Measurements from ENCODE around the gene CD8A.
"Not testable (repeated sequence)": the region's sequence is repeated elsewhere in the genome, so short reads cannot be mapped to it uniquely, and the experiment has no call there.

CD8A gene

GRCh38 chr2:86775338-86775737 is 15.4 kb downstream of the CD8A start:
- DNase-seq = no peak

GRCh38 chr2:86774862-86775261 is 15.9 kb downstream of the CD8A start:
- no peak for DNase-seq

- DNase-seq = no peak
Observed at GRCh38 chr2:86772611-86773010, 18.1 kb downstream of the CD8A start.

DNA sequence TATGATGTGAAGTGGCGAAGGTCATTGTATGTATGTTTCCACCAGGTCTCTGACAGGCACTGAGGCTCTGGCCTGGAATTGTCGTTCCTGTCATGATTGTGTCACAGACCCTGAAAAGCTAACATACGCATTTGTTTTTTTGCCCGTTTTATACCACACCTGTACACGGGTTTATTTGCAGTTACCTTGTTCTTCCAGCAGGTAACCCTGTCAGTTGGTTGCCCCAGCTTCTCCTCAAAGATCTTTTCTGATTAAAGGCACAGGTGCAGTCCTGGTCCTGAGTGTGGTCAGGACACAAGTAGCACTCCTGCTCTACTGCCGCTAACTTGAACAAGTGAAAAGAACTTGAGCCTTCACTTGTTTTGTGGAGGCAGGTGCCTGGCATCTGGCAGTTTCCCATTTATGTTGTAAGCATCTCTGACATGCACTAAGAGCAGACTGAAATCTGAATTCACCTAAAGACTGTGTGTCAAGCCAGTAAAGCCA is 19.9 kb downstream of the CD8A start:
- DNase-seq = no peak

DNA sequence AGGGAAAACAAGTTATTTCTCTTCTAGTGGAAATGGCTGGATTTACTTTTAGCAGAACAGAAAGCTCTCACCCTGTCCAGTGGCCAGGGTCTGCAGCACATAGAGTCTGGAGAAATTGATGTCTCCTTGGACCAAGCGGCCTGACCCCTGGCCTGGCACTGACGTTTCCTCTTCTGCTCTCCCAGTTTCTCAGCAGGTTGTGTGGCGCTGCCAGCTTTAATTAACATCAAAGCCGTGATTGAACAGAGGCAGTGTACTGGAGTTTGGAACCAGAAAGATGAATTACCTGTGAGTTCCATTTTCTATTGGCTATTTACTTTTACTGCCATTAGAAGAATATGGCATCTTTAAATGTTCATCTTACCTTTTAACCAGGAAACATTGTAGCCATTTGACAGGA is 20.9 kb downstream of the CD8A start:
- no peak for DNase-seq

GRCh38 chr2:86768189-86768949 is 22.3 kb downstream of the CD8A start:
- DNase-seq = no peak

DNA sequence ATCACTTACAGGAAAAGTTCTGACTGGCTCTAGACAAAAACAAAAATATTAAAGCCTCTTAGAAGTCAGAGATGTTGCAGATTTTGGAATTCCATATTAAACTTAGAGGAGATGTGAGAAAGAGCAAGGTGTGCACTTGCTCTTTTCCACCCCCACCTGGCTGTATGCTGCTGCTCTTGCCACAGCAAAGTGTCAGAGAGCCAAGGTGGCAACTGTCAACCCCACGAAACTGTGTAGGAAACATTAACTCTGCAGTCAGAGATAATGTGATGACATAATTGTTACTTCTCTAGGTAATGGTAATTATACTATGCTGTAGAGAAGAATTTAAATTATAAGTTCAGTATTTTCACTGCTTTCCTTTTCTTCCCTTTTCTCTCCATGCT is 25.4 kb downstream of the CD8A start:
- no peak for DNase-seq

GRCh38 chr2:86764661-86765309 is 25.9 kb downstream of the CD8A start:
- DNase-seq = peak; percentile 7

- DNase-seq = no peak
Observed at GRCh38 chr2:86760371-86760770, 30.3 kb downstream of the CD8A start.

DNA sequence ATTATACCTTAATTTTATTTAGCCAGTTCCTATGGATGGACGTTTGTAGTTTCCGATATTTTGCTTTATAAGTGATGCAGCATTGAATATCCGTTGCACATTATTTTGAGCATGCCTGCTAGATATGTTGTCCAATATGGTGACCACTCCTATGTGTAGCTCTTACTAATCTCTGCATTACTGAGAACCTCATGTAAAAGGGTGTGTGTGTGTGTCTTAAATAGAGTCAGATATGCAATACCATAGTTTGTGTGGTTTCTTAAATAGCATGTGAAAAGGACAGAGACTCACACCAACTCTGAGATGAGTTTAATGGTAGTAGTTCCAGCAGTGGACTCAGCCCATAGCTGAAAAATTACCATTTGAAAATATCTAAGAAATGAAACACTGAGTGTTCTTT is 32.3 kb downstream of the CD8A start:
- DNase-seq = no peak

GRCh38 chr2:86753606-86754005 is 37.1 kb downstream of the CD8A start:
- DNase-seq = no peak

DNA sequence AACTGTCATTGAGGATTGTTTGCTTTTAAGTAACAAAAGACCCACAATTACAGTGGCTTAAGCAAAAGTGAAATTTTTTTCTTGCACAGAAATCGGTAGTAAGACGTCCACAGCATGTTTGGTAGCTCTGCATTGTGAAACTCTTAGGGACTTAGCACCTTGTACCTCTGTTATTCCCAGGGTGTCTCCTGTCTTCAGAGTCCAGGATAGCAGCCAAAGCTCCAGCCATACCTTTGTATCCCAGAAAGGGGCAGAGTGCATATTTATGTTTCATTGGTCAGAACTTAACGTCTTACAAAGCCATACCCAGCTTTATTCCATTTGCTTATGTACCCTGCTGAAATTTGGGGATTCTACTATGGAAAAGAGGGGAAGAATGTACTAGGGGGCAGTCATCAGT is 37.8 kb downstream of the CD8A start:
- DNase-seq = no peak

- DNase-seq = no peak
Observed at GRCh38 chr2:86751778-86752177, 38.9 kb downstream of the CD8A start.

- no peak for DNase-seq
Observed at GRCh38 chr2:86750240-86750839, 40.4 kb downstream of the CD8A start.

GRCh38 chr2:86747711-86748639 is 42.7 kb downstream of the CD8A start:
- DNase-seq = no peak

DNA sequence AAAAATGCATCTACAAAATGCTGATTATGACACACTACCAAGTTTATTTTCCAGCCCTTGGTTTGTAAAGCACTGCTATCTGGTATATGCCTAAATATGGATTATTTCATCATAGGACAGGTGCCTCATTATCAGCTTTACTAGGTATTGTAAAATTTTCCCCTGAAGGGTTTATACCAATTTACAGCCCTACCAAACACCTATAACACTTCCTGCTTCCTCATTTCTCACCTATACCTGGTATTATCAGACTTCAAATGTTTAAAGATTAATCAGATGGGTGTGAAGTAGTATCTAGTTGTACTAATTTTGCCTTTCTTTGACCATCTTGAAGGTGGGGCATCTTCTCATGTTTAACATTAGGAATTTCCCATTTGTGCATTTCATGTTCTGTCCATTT is 43.8 kb downstream of the CD8A start:
- DNase-seq = no peak

GRCh38 chr2:86744152-86744551 is 46.6 kb downstream of the CD8A start:
- no peak for DNase-seq

- DNase-seq = not testable (repeated sequence)
Observed at GRCh38 chr2:86741889-86742498, 48.7 kb downstream of the CD8A start.

DNA sequence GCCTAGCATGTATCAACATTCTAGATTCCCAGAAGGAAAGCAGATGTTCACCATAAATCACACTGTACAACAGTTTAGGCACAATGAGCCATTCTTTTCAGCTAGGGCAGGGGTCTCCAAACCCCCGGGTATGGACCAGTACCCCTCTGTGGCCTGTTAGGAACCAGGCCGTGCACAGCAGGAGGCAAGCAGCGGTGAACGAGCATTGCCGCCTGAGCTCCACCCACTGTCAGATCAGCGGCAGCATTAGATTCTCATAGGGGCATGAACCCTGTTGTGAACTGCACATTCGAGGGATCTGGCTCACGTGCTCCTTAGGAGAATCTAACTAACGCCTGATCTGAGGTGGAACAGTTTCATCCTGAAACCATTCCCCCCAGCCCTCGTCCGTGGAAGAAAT is 50.8 kb downstream of the CD8A start:
- DNase-seq = not testable (repeated sequence)

DNA sequence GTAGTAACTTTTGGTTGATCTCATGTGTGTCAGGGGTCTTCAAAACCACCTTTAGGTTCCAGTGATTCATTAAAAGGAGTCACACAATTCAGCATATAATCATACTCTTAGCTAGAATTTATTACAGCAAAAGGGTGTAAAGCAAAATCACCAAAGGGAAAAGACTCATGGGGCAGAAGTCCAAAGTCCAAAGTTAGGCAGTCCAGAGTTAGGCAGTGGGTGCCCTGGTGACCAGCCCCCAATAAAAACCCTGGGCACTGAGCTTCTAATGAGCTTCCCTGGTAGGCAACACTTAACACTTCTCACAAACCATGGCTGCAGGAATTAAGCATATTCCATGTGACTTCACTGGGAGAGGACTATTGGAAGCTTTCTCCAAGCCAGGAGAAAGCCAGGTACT is 51.2 kb downstream of the CD8A start:
- DNase-seq = not testable (repeated sequence)

GRCh38 chr2:86734896-86735295 is 55.8 kb downstream of the CD8A start:
- DNase-seq = not testable (repeated sequence)

Measured in DMS 273 treated with DMSO at 0.1 percent for 48 hours (cell line).